Gastroesophageal sphincter (tissue), 4 donors: Measurements from ENCODE around the gene TRMT2A. TPM values are rescaled to one million over a fixed set of nuclear protein-coding genes. Genes with fewer than 3 reads are reported as not detected.

Source experiments
- ATAC-seq: fragments of 150-250 bp; one replicate; pipeline ENCODE4 v1.9.1; 2016; ENCODE audit warnings: mild to moderate bottlenecking, moderate library complexity
- H3K27ac ChIP-seq, 4 donors: fragments of 200-600 bp; sonication (generic) in 3 of 4; 1 replicate in 3 of 4; 2 replicates in 1 of 4; pipeline ENCODE4 v1.5.1; 2016 to 2019
- H3K27me3 ChIP-seq: fragments of 200-600 bp; sonication (generic); one replicate; pipeline ENCODE4 v1.5.1; 2019
- H3K36me3 ChIP-seq, 2 donors: fragments of 200-600 bp; sonication (generic); one replicate each; pipeline ENCODE4 v1.5.1; 2019; ENCODE audit warnings: control low read depth in 1 of 2
- H3K4me1 ChIP-seq, 3 donors: fragments of 200-600 bp; sonication (generic); 1 replicate in 2 of 3; 2 replicates in 1 of 3; pipeline ENCODE4 v1.5.1; 2016 to 2019; ENCODE audit warnings: control low read depth in 2 of 3
- H3K4me3 ChIP-seq, 2 donors: fragments of 200-600 bp; sonication (generic); one replicate each; pipeline ENCODE4 v1.5.1; 2019; ENCODE audit warnings: mild to moderate bottlenecking in 1 of 2, moderate library complexity in 1 of 2
- H3K9me3 ChIP-seq, 3 donors: fragments of 200-600 bp; sonication (generic); one replicate each; pipeline ENCODE4 v1.5.1; 2017 to 2019; ENCODE audit warnings: control low read depth in 2 of 3
- CTCF ChIP-seq, 4 experiments: fragments of 200-600 bp in 2 of 4; fragments of 450-650 bp in 2 of 4; sonication (generic) in 1 of 4; IDR thresholded peaks; one replicate each; pipeline ENCODE4 v1.5.1; 2017 to 2019; ENCODE audit warnings: antibody characterized with exemption in 4 of 4, mild to moderate bottlenecking in 2 of 4, moderate library complexity in 2 of 4
- EP300 ChIP-seq: sonication (generic); formaldehyde crosslinking; IDR thresholded peaks from one replicate; pipeline ENCODE4 v1.6.1; 2017; ENCODE audit warnings: antibody characterized with exemption, mild to moderate bottlenecking
- POLR2A ChIP-seq, 2 donors: fragments of 450-650 bp; IDR thresholded peaks; one replicate each; pipeline ENCODE4 v1.6.1; 2017; ENCODE audit warnings: antibody characterized with exemption in 2 of 2, mild to moderate bottlenecking in 2 of 2, moderate library complexity in 1 of 2
- POLR2AphosphoS5 ChIP-seq: sonication (generic); formaldehyde crosslinking; IDR thresholded peaks from one replicate; pipeline ENCODE4 v1.6.1; 2017; ENCODE audit warnings: antibody characterized with exemption
- WGBS, 2 donors: methylation state at CpG; one replicate each; pipeline ENCODE4 v1.1.5; 2018; ENCODE audit warnings: low coverage in 1 of 2; 5-methylcytosine and 5-hydroxymethylcytosine counted together
- total RNA-seq, 4 donors: library from RNA; depleted of rRNA; stranded (reverse); fragments of >200 nt; gene quantifications; one replicate each; pipeline ENCODE4 v1.1.0, GENCODE V29; 2016

Gene TRMT2A
- total RNA-seq, 4 donors from 2014 or later: 24.1 to 57.0 (median 36.3) TPM

DNA sequence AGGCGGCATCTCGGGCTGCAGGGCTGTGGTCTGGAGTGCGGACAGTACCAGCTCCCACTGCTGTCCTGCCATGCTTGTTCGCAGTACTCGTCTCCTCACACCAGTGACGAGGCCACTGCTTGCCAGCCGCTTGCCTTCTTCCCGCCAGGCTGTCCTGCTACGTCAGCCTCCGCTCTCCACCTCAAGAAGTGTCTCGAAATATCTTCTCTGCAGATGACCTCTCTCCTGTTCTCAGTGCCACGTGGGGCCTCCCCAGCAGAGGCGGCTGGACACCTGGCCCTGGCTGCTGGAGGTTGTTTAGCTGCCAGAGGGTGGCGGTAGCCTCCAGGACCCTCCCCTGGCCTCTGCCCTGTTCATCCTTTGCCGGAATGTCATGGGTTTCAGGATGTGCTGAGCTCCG lies 36.9 kb upstream of the TRMT2A start:
- Histone ChIP-seq H3K36me3 (no peaks in the 10 kb centered on the region), H3K27me3 (peaks cover 40% of the 10 kb centered on the region), H3K4me3 (no peak overlapping the region), H3K27ac (no peak overlapping the region), H3K4me1 (peaks cover 0 to 7% (median 0%) of the 10 kb centered on the region in 3 donors), H3K9me3 (no peaks in the 10 kb centered on the region)
- TF ChIP-seq EP300 (no peak), POLR2AphosphoS5 (no peak), POLR2A (IDR thresholded peaks at IDR 0.05) (no peak), CTCF (IDR thresholded peaks at IDR 0.05) (no peak)
- WGBS, 2 donors: 35 to 40% methylated on average over 1 to 4 of the region's 16 CpGs
- no peak for ATAC-seq

DNA sequence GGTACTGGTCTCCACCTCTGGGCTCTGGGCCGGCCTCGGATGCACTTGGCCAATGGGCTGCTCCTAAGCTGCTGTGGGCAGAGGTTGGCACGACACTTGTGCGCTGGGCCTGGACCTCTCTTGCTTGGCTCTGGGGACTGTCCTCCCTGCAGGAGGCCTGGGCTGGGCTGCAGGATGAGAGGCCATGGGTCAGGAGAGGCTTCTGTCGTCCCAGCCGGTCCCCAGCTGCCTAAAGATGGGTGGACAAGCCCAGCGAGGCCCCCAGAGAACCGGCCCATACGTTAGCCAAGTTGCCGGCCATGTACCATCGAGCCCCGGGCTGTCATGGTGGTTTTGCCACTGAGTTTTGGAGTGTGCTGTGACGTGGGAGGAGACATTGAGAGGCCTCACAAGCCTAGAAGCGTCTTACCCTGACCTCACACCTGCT lies 35.5 kb upstream of the TRMT2A start:
- no peak for TF ChIP-seq EP300
- no peak for TF ChIP-seq POLR2AphosphoS5
- no peak for TF ChIP-seq POLR2A (IDR thresholded peaks at IDR 0.05)
- TF ChIP-seq CTCF (IDR thresholded peaks at IDR 0.05): no peak
- Histone ChIP-seq H3K27me3 (peaks cover 36% of the 10 kb centered on the region), H3K4me1 (peaks cover 0 to 7% (median 0%) of the 10 kb centered on the region in 3 donors), H3K9me3 (no peaks in the 10 kb centered on the region), H3K36me3 (peaks cover 0 to 2% of the 10 kb centered on the region in 2 donors), H3K4me3 (no peak overlapping the region), H3K27ac (no peak overlapping the region)
- 20 to 90% methylated on average over 1 to 8 of the region's 14 CpGs for WGBS, 2 donors
- ATAC-seq: no peak

- Histone ChIP-seq H3K27me3 (peaks cover 24% of the 10 kb centered on the region), H3K4me3 (no peak overlapping the region), H3K4me1 (no peaks in the 10 kb centered on the region), H3K9me3 (no peaks in the 10 kb centered on the region), H3K36me3 (peaks cover 0 to 10% of the 10 kb centered on the region in 2 donors), H3K27ac (no peak overlapping the region)
- no peak for ATAC-seq
- 92 to 100% methylated on average over 2 to 4 of the region's 4 CpGs for WGBS, 2 donors
- no peak for TF ChIP-seq EP300
- no peak for TF ChIP-seq POLR2A (IDR thresholded peaks at IDR 0.05)
- TF ChIP-seq CTCF (IDR thresholded peaks at IDR 0.05): no peak
- TF ChIP-seq POLR2AphosphoS5: no peak
These were observed 34.2 kb upstream of the TRMT2A start for GRCh38 chr22:20151276-20151588.

- WGBS, 2 donors: 81% methylated on average over 3 of the region's 14 CpGs; no CpG with 5 or more reads in 1 of the 2 donors
These were observed 33.6 kb upstream of the TRMT2A start, which contains the start of gene CCDC188 for GRCh38 chr22:20150381-20151275. Gene CCDC188, minus strand, starts transcription at chr22:20151055. Its CDS starts 69 bp downstream, at chr22:20150986.

GRCh38 chr22:20149257-20150250 lies 32.5 kb upstream of the TRMT2A start:
- WGBS, 2 donors: 80 to 90% methylated on average over 2 of the region's 32 CpGs
- TF ChIP-seq POLR2A (IDR thresholded peaks at IDR 0.05): no peak
- H3K27ac ChIP-seq: no peak overlapping the region
- no peaks in the 10 kb centered on the region for H3K4me1 ChIP-seq
- peaks cover 0 to 20% of the 10 kb centered on the region in 2 donors for H3K36me3 ChIP-seq
- H3K27me3 ChIP-seq: peaks cover 7% of the 10 kb centered on the region
- H3K4me3 ChIP-seq: no peak overlapping the region
- ATAC-seq: no peak
- no peaks in the 10 kb centered on the region for H3K9me3 ChIP-seq

More at GRCh38 chr22:20150381-20151275, 33.6 kb upstream of the TRMT2A start, which contains the start of gene CCDC188:
- H3K27ac ChIP-seq: no peak within 1 kb of the TSS
- peaks cover 0 to 10% of the 10 kb centered on the region in 2 donors for H3K36me3 ChIP-seq
- no peak for ATAC-seq
- no peak for TF ChIP-seq POLR2AphosphoS5
- peaks cover 18% of the 10 kb centered on the region for H3K27me3 ChIP-seq
- no peaks in the 10 kb centered on the region for H3K4me1 ChIP-seq
- no peaks in the 10 kb centered on the region for H3K9me3 ChIP-seq
- no peak within 1 kb of the TSS for H3K4me3 ChIP-seq
